ENCODE results near the gene RASSF3. TPM values are rescaled to one million over a fixed set of nuclear protein-coding genes. Genes with fewer than 3 reads are reported as not detected.

RASSF3 gene, protein sequence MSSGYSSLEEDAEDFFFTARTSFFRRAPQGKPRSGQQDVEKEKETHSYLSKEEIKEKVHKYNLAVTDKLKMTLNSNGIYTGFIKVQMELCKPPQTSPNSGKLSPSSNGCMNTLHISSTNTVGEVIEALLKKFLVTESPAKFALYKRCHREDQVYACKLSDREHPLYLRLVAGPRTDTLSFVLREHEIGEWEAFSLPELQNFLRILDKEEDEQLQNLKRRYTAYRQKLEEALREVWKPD
- 100 to 1,000 TPM in 1 of 3 donors, 10 to 100 TPM in 2; 88.0 to 331 (median 90.2) TPM for total RNA-seq
- long read RNA-seq, donor 1, transcript RASSF3-204 (5 exons, 3,492 nt), result major isoform, 83 of 109 reads
- long read RNA-seq, donor 1, partial matches to known transcripts, result 11 of 109 reads
- long read RNA-seq, donor 1, other reads (novel, unspliced or antisense), result 13 of 109 reads
- long read RNA-seq, donor 2, partial matches to known transcripts, result 0 of 6 reads
- long read RNA-seq, donor 2, other reads (novel, unspliced or antisense), result 6 of 6 reads

DNA sequence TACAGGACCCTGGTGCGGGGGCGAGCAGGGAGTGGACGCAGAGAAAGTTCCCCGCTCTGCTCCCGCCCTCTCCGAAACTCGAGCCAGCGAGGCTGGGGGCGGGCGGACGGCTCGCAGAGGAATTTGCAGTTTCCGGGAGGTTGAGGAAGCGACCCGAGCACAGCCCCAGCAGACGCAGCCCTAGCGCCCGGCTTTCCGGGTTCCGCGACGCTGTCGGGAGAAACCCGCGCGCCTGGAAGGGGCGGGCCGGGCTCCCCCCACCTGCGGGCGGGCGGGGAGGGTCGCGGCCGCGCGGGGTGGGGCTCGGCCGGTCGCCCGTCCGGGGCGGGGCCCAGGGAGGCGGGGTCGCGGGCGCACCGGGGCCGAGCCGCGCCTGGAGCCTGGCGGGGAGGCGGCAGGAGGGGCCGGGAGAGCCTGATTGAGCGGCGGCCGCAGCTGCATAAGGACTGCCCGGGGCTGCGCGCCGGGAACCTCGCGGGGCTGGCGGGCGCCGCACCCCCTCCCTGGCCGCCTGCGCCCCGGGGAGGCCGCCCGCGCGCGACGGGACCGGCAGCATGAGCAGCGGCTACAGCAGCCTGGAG, at the start of gene RASSF3:
TSS of gene RASSF3 (plus strand) at position 417 of the 581 bp plus-strand sequence. CDS start at position 555, 138 bp downstream.
- peak; percentile 80 to 91 (median 90) for DNase-seq
- peak within 1 kb of the TSS; percentile 90 for H3K4me3 ChIP-seq
- peak; percentile 78 for ATAC-seq
- no peaks in the 10 kb centered on the region for H3K9me3 ChIP-seq
- no peaks in the 10 kb centered on the region for H3K36me3 ChIP-seq (ENCODE audit: low read depth)
- intact Hi-C loops (cut with DNase I, micrococcal nuclease), result loop anchor here (2.0 to 10.0 kb wide), 3 partner anchors 27 to 85 kb away; no protein-coding TSS in a partner anchor
- H3K4me1 ChIP-seq (ENCODE audit: low read depth), result peaks cover 29% of the 10 kb centered on the region
- TF ChIP-seq, protein P1, sequence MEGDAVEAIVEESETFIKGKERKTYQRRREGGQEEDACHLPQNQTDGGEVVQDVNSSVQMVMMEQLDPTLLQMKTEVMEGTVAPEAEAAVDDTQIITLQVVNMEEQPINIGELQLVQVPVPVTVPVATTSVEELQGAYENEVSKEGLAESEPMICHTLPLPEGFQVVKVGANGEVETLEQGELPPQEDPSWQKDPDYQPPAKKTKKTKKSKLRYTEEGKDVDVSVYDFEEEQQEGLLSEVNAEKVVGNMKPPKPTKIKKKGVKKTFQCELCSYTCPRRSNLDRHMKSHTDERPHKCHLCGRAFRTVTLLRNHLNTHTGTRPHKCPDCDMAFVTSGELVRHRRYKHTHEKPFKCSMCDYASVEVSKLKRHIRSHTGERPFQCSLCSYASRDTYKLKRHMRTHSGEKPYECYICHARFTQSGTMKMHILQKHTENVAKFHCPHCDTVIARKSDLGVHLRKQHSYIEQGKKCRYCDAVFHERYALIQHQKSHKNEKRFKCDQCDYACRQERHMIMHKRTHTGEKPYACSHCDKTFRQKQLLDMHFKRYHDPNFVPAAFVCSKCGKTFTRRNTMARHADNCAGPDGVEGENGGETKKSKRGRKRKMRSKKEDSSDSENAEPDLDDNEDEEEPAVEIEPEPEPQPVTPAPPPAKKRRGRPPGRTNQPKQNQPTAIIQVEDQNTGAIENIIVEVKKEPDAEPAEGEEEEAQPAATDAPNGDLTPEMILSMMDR (IDR thresholded peaks at IDR 0.05), result no peak

DNA sequence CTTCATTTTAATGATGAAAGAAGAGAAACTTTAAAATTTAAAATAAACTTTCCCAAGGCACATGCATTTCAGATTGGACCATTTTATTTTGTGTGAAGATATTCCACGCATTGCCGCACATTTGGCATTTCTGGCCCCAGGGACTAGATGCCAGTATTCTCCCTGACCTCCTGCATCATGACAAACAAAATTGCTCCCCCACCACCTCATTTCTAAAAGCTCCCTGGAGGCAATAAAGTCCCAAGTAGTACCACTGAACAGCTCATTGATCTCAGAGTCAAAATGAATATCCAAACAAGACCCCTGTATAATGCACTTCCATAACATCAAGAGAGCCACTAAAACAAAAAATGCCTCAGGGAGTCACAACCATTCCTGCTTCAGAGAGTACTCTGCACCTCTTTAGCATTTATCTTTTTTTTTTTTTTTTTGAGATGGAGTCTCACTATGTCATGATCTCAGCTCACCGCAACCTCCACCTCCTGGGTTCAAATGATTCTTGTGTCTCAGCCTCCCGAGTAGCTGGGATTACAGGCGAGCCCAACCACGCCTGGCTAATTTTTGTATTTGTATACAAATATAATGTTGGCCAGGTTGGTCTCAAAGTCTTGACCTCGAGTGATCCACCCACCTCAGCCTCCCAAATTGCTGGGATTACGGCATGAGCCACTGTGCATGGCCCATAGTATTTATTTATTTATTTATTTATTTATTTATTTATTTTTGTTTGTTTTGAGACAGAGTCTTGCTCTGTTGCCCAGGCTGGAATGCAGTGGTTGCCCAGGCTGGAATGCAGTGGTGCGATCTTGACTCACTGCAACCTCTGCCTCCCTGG, 48.8 kb upstream of the RASSF3 start:
- H3K9me3 ChIP-seq, result no peaks in the 10 kb centered on the region
- ATAC-seq (no peak), DNase-seq (no peak)
- no peaks in the 10 kb centered on the region for H3K36me3 ChIP-seq (ENCODE audit: low read depth)
- TF ChIP-seq, protein P1 (IDR thresholded peaks at IDR 0.05), result no peak
- intact Hi-C loops (cut with DNase I, micrococcal nuclease), result no loop called here
- no peak overlapping the region for H3K4me3 ChIP-seq
- no peaks in the 10 kb centered on the region for H3K4me1 ChIP-seq (ENCODE audit: low read depth)

DNA sequence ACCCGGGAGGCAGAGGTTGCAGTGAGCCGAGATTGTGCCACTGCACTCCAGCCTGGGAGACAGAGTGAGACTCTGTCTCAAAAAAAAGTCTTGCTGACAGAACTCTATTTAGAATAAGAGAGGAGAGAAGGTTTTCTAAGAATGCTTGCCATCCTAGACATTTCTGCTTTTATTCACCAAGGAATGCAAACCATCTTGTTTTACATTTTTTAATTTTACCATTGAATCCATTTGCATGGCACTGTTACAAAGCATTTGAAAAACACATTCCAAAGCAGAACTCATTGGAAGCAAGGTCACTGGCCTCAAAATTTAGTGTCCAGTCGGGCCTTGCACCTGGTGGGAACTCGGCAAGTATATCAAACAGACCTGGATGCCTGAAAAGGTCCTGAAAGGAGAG, 44.2 kb upstream of the RASSF3 start:
- ATAC-seq (no peak), DNase-seq (no peak)
- intact Hi-C loops (cut with DNase I, micrococcal nuclease), result no loop called here
- Histone ChIP-seq H3K4me3 (no peak overlapping the region), H3K9me3 (no peaks in the 10 kb centered on the region), H3K36me3 (ENCODE audit: low read depth) (no peaks in the 10 kb centered on the region), H3K4me1 (ENCODE audit: low read depth) (peaks cover 19% of the 10 kb centered on the region)
- TF ChIP-seq, protein P1 (IDR thresholded peaks at IDR 0.05), result no peak

DNA sequence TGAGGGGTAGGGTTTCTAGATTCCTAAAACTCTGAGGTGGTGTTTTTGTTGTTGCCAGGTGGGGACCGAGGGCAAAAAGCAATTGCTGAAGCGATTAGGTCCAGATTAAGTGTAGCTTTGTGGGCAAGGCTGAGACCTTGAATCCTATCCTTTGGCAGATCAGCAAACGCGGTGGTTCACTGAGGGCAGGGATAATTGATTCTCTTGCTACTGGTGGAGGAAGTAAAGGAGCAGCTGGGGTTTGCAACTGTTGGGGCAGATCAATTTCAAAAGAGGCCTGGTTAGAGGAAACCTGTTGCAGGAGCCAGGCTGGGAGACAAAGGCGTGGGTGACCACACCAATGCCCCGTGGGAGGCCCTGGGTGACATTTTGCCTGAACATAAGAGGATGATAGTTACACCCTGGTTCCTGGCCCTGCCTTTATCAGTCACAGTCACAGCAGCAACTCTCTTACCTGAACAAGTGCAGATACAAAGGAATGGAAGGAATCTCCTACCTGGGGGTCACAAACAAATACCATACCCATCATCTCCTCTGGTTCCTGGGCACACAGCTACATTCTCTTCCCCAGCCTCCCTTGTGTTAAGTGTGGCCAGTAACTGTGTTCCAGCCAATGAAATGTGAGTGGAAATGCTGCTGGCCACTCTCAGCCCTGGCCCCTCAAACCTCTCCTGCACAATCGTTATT, 43.3 kb upstream of the RASSF3 start:
- Histone ChIP-seq H3K4me1 (ENCODE audit: low read depth) (peaks cover 20% of the 10 kb centered on the region), H3K36me3 (ENCODE audit: low read depth) (no peaks in the 10 kb centered on the region), H3K4me3 (no peak overlapping the region), H3K9me3 (no peaks in the 10 kb centered on the region)
- intact Hi-C loops (cut with DNase I, micrococcal nuclease), result no loop called here
- DNase-seq, result no peak
- no peak for ATAC-seq
- TF ChIP-seq, protein P1 (IDR thresholded peaks at IDR 0.05), result no peak

DNA sequence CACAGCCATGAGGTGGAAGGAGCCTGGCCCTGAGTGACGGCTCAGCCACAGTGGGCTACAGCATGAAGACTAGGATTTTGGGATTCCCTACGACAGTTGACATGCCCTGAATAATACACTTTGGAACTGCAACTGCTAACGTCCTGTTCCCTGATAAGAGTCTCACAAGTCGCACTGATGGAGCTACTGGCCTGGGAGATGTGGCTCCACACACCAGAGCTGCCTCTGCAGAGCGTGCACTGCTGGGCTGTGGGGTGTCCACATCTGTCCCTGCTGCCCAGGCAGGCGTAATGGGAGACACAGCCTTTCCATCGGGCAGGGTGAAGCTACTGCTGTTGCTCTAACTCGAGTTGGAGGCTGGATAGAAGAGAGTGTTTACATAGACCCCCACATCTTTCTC, 42.7 kb upstream of the RASSF3 start:
- intact Hi-C loops (cut with DNase I, micrococcal nuclease), result no loop called here
- ATAC-seq, result no peak
- no peaks in the 10 kb centered on the region for H3K9me3 ChIP-seq
- DNase-seq, result no peak
- TF ChIP-seq, protein P1 (IDR thresholded peaks at IDR 0.05), result no peak
- H3K4me3 ChIP-seq, result no peak overlapping the region
- peaks cover 20% of the 10 kb centered on the region for H3K4me1 ChIP-seq (ENCODE audit: low read depth)
- no peaks in the 10 kb centered on the region for H3K36me3 ChIP-seq (ENCODE audit: low read depth)
